GM23338 (cell line): Measurements from ENCODE around the gene ARID1B. TPM values are rescaled to one million over a fixed set of nuclear protein-coding genes. Genes with fewer than 3 reads are reported as not detected.

ENCODE experiments used
- ATAC-seq: fragments of 200-7000 bp; cut with Tn5 transposase; 3 replicates; pipeline ENCODE4 v1.9.1; 2020
- DNase-seq: peaks from one replicate; pipeline ENCODE4 v3.0.0-alpha.2; 2015; ENCODE audit warnings: low spot score
- H2AFZ ChIP-seq: fragments of 200-600 bp; sonication (generic); 2 replicates; pipeline ENCODE4 v1.8.0; 2016; ENCODE audit warnings: antibody characterized with exemption, mild to moderate bottlenecking, moderate library complexity
- H3F3A ChIP-seq: fragments of 200-600 bp; sonication (generic); replicated peaks from 2 replicates; pipeline ENCODE4 v1.8.0; 2017; ENCODE audit warnings: antibody characterized with exemption, mixed run types, low read depth
- H3K27ac ChIP-seq: fragments of 200-600 bp; sonication (generic); 2 replicates; pipeline ENCODE4 v1.6.1; 2016; ENCODE audit warnings: low read depth
- H3K27me3 ChIP-seq: fragments of 200-600 bp; sonication (generic); 2 replicates; pipeline ENCODE4 v1.8.0; 2016; ENCODE audit warnings: mild to moderate bottlenecking, mixed run types, moderate library complexity; ENCODE audit not compliant: insufficient read depth
- H3K36me3 ChIP-seq: fragments of 200-600 bp; sonication (generic); 2 replicates; pipeline ENCODE4 v1.8.0; 2016; ENCODE audit warnings: mild to moderate bottlenecking; ENCODE audit not compliant: insufficient read depth
- H3K4me1 ChIP-seq: fragments of 200-600 bp; sonication (generic); 2 replicates; pipeline ENCODE4 v1.8.0; 2016; ENCODE audit warnings: mild to moderate bottlenecking, moderate library complexity; ENCODE audit not compliant: insufficient read depth
- H3K4me2 ChIP-seq: fragments of 200-600 bp; sonication (generic); 2 replicates; pipeline ENCODE4 v1.7.1; 2017; ENCODE audit warnings: mixed run types
- H3K4me3 ChIP-seq: fragments of 200-600 bp; sonication (generic); 2 replicates; pipeline ENCODE4 v1.6.1; 2016; ENCODE audit warnings: mixed run types
- H3K79me2 ChIP-seq: fragments of 200-600 bp; sonication (generic); replicated peaks from 2 replicates; pipeline ENCODE4 v1.8.0; 2017; ENCODE audit warnings: mild to moderate bottlenecking; ENCODE audit not compliant: insufficient read depth
- H3K9me2 ChIP-seq: fragments of 200-600 bp; sonication (generic); 2 replicates; pipeline ENCODE4 v1.8.0; 2017; ENCODE audit not compliant: insufficient read depth
- H4K20me1 ChIP-seq: fragments of 200-600 bp; sonication (generic); replicated peaks from 2 replicates; pipeline ENCODE4 v1.8.0; 2017; ENCODE audit warnings: mild to moderate bottlenecking; ENCODE audit not compliant: insufficient read depth
- H3K27ac Mint-ChIP-seq: 2 replicates; pipeline ENCODE4 v1.8.0; 2020; ENCODE audit warnings: inconsistent platforms, mild to moderate bottlenecking, moderate library complexity, mixed read lengths
- H3K27me3 Mint-ChIP-seq: 3 replicates; pipeline ENCODE4 v1.8.0; 2022; ENCODE audit warnings: low read depth, mild to moderate bottlenecking, moderate library complexity, mixed read lengths, inconsistent platforms; ENCODE audit not compliant: insufficient read depth, poor library complexity
- H3K36me3 Mint-ChIP-seq: 3 replicates; pipeline ENCODE4 v1.8.0; 2021; ENCODE audit warnings: low read depth, mild to moderate bottlenecking, inconsistent platforms, moderate library complexity, mixed read lengths
- H3K4me1 Mint-ChIP-seq: 3 replicates; pipeline ENCODE4 v1.8.0; 2020; ENCODE audit warnings: mild to moderate bottlenecking, inconsistent platforms, mixed read lengths
- H3K4me3 Mint-ChIP-seq: 3 replicates; pipeline ENCODE4 v1.8.0; 2021; ENCODE audit warnings: moderate library complexity, mild to moderate bottlenecking, inconsistent platforms, mixed read lengths
- H3K9me3 Mint-ChIP-seq: 3 replicates; pipeline ENCODE4 v1.8.0; 2020; ENCODE audit warnings: moderate library complexity, mild to moderate bottlenecking, inconsistent platforms, mixed read lengths
- CREB1 ChIP-seq: fragments of 250-450 bp; sonication (Bioruptor Pico); IDR thresholded peaks from 2 replicates; pipeline ENCODE4 v1.5.0; 2020; ENCODE audit warnings: low read depth, mild to moderate bottlenecking, moderate library complexity
- CTCF ChIP-seq, 2 experiments: fragments of 200-600 bp in 1 of 2; sonication (generic) in 1 of 2; conservative IDR thresholded peaks; 2 replicates each; pipeline versions ENCODE4 v1.5.1 to v1.6.1; 2016 to 2017; ENCODE audit warnings: antibody characterized with exemption in 2 of 2, low read depth in 2 of 2, mild to moderate bottlenecking in 2 of 2, moderate library complexity in 1 of 2
- ETS1 ChIP-seq: IDR thresholded peaks from 2 replicates; pipeline ENCODE4 v1.6.1; 2016; ENCODE audit warnings: antibody characterized with exemption
- EZH2 ChIP-seq: fragments of 200-600 bp; sonication (generic); IDR thresholded peaks from one replicate; pipeline ENCODE4 v1.8.0; 2017; ENCODE audit warnings: antibody characterized with exemption, mild to moderate bottlenecking, low read depth; ENCODE audit not compliant: unreplicated experiment
- EZH2phosphoT487 ChIP-seq: fragments of 200-600 bp; sonication (generic); IDR thresholded peaks from one replicate; pipeline ENCODE4 v1.8.1; 2018; ENCODE audit warnings: antibody characterized with exemption; ENCODE audit not compliant: unreplicated experiment
- JUNB ChIP-seq: IDR thresholded peaks from one replicate; pipeline ENCODE4 v1.6.1; 2016; ENCODE audit warnings: antibody characterized with exemption; ENCODE audit not compliant: unreplicated experiment
- NANOG ChIP-seq: IDR thresholded peaks from 2 replicates; pipeline ENCODE4 v1.6.1; 2016; ENCODE audit warnings: antibody characterized with exemption, borderline replicate concordance
- POLR2AphosphoS5 ChIP-seq: IDR thresholded peaks from 2 replicates; pipeline ENCODE4 v1.6.1; 2016; ENCODE audit warnings: antibody characterized with exemption, low read depth
- REST ChIP-seq: IDR thresholded peaks from one replicate; pipeline ENCODE4 v1.6.1; 2018; ENCODE audit warnings: antibody characterized with exemption; ENCODE audit not compliant: unreplicated experiment
- STAT1 ChIP-seq: IDR thresholded peaks from one replicate; pipeline ENCODE4 v1.6.1; 2016; ENCODE audit warnings: antibody characterized with exemption; ENCODE audit not compliant: unreplicated experiment
- ZNF114 ChIP-seq: fragments of 250-450 bp; sonication (Bioruptor Pico); IDR thresholded peaks from 2 replicates; pipeline ENCODE4 v1.5.0; 2020; ENCODE audit warnings: mild to moderate bottlenecking, moderate library complexity
- ZNF331 ChIP-seq: fragments of 250-450 bp; sonication (Bioruptor Pico); IDR thresholded peaks from 2 replicates; pipeline ENCODE4 v1.5.0; 2020; ENCODE audit warnings: low read depth, mild to moderate bottlenecking, moderate library complexity
- ZNF462 ChIP-seq: fragments of 250-450 bp; sonication (Bioruptor Pico); IDR thresholded peaks from 2 replicates; pipeline ENCODE4 v1.5.0; 2020; ENCODE audit warnings: mild to moderate bottlenecking, moderate library complexity
- polyA plus RNA-seq: library from polyadenylated mRNA; unstranded; fragments of >200 nt; fragmentation: Nextera tagmentation; extraction: Ambion mirVana; gene quantifications from 2 replicates; pipeline ENCODE4 v1.2.1, GENCODE V29; 2016
- total RNA-seq: library from RNA; depleted of rRNA; stranded (reverse); fragments of >200 nt; shearing (Covaris generic); gene quantifications from 2 replicates; pipeline ENCODE4 v1.2.3, GENCODE V29; 2014

The ARID1B gene
- total and polyA plus RNA-seq, 2 experiments from 2014 or later: 59.3 to 72.2 TPM

- Histone ChIP-seq H3K4me2 (no peak overlapping the region), H3K27me3 (no peaks in the 10 kb centered on the region), H3K27ac (no peak overlapping the region), H4K20me1 (no peaks in the 10 kb centered on the region), H3K4me3 (no peak overlapping the region), H3K79me2 (no peaks in the 10 kb centered on the region), H2AFZ (no peak overlapping the region), H3K36me3 (no peaks in the 10 kb centered on the region), H3K4me1 (no peaks in the 10 kb centered on the region), H3F3A (0 out of 2 replicates have a peak, but pooled peaks cover 9% of the 10 kb centered on the region), H3K9me2 (no peaks in the 10 kb centered on the region)
- TF ChIP-seq CREB1 (CRISPR knock-in tag): no peak
- TF ChIP-seq ZNF331 (CRISPR knock-in tag): no peak
- TF ChIP-seq ZNF462: no peak
- TF ChIP-seq REST: no peak
- no peak for TF ChIP-seq ETS1
- TF ChIP-seq CTCF (conservative IDR thresholded peaks at IDR 0.05; ENCODE audit: low read depth in 2 of 2): no peak
- no peak for TF ChIP-seq EZH2
- TF ChIP-seq JUNB: no peak
- TF ChIP-seq ZNF114 (CRISPR knock-in tag): no peak
- TF ChIP-seq EZH2phosphoT487: no peak
- TF ChIP-seq NANOG: no peak
- no peak for TF ChIP-seq STAT1
- no peak for TF ChIP-seq POLR2AphosphoS5
- no peaks in the 10 kb centered on the region for H3K9me3 Mint-ChIP-seq
- ATAC-seq: no peak
- peaks cover 11% of the 10 kb centered on the region for H3K27me3 Mint-ChIP-seq
- no peak overlapping the region for H3K4me3 Mint-ChIP-seq
- H3K4me1 Mint-ChIP-seq: peaks cover 35% of the 10 kb centered on the region
- no peaks in the 10 kb centered on the region; the same call in 2 of the 3 replicates for H3K36me3 Mint-ChIP-seq
- no peak overlapping the region for H3K27ac Mint-ChIP-seq
- no peak for DNase-seq
Measured at GRCh38 chr6:157223021-157223430, 445.8 kb downstream of the ARID1B start.
